ENCODE results near the gene DPP10. TPM values are rescaled to one million over a fixed set of nuclear protein-coding genes. Genes with fewer than 3 reads are reported as not detected.

Gene DPP10
- total and polyA plus RNA-seq, 9 donors, result 0.12 to 5.9 (median 0.64) TPM; not detected in 3

DNA sequence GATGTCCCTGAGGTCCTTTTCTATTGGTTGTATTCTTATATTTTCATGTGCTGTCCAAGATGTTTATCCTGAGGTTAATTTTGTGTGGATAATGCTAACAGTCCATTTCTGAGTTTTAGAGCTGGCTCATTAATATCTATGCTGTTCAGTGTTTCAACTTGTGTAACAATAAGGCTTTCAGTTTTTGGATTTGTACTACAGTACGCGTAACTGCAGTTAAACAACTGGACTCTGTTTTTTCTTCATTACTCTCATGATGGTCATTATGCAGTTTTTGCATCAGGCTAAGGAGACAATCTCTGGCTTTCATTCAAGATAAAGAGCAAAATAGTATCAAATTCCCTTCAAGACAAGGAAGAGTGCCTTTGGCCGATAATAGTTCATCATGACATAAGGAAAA is 1364.8 kb downstream of the DPP10 start:
- no peaks in the 10 kb centered on the region for H3K36me3 ChIP-seq
- no peak overlapping the region for H3K27ac ChIP-seq
- intact Hi-C loops (cut with DNase I), result no loop called here
- DNase-seq, result no peak
- WGBS, 3 donors, result 40 to 58% (median 54%) methylated on average over 3 of the region's 3 CpGs
- H3K4me1 ChIP-seq (ENCODE audit: insufficient read depth), result no peaks in the 10 kb centered on the region
- H3K27me3 ChIP-seq, result no peaks in the 10 kb centered on the region
- no peak for TF ChIP-seq EP300 (IDR thresholded peaks at IDR 0.05)
- no peak for TF ChIP-seq POLR2A (IDR thresholded peaks at IDR 0.05)
- TF ChIP-seq, protein P1, sequence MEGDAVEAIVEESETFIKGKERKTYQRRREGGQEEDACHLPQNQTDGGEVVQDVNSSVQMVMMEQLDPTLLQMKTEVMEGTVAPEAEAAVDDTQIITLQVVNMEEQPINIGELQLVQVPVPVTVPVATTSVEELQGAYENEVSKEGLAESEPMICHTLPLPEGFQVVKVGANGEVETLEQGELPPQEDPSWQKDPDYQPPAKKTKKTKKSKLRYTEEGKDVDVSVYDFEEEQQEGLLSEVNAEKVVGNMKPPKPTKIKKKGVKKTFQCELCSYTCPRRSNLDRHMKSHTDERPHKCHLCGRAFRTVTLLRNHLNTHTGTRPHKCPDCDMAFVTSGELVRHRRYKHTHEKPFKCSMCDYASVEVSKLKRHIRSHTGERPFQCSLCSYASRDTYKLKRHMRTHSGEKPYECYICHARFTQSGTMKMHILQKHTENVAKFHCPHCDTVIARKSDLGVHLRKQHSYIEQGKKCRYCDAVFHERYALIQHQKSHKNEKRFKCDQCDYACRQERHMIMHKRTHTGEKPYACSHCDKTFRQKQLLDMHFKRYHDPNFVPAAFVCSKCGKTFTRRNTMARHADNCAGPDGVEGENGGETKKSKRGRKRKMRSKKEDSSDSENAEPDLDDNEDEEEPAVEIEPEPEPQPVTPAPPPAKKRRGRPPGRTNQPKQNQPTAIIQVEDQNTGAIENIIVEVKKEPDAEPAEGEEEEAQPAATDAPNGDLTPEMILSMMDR (IDR thresholded peaks at IDR 0.05), result no peak
- no peak overlapping the region for H3K4me3 ChIP-seq
- no peaks in the 10 kb centered on the region for H3K9me3 ChIP-seq

DNA sequence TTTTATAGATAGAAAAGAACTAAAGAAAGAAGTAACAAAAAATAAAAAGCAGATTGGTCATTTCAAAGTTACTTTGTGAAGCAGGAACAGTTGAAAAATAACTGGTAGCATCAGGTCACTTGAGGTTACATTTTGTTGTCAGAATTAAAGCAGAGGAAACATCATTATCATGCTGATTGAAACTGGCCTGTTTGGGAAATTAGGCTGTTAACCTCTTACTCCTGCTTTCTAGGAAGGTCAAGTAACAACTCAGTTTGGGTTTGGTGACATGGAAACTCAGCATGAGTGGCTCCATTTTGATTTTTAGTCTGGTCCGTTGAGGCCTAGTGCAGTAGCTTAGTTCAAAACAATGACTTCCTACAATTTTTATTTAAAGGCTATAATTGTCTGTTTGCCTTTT is 1383.5 kb downstream of the DPP10 start:
- 84 to 93% (median 88%) methylated on average over 1 of the region's 1 CpG for WGBS, 3 donors
- Histone ChIP-seq H3K27me3 (no peaks in the 10 kb centered on the region), H3K36me3 (no peaks in the 10 kb centered on the region), H3K4me1 (ENCODE audit: insufficient read depth) (no peaks in the 10 kb centered on the region), H3K4me3 (no peak overlapping the region), H3K27ac (no peak overlapping the region), H3K9me3 (no peaks in the 10 kb centered on the region)
- TF ChIP-seq POLR2A (IDR thresholded peaks at IDR 0.05), result no peak
- TF ChIP-seq, protein P1 (IDR thresholded peaks at IDR 0.05), result no peak
- TF ChIP-seq EP300 (IDR thresholded peaks at IDR 0.05), result no peak
- no peak for DNase-seq
- intact Hi-C loops (cut with DNase I), result no loop called here

DNA sequence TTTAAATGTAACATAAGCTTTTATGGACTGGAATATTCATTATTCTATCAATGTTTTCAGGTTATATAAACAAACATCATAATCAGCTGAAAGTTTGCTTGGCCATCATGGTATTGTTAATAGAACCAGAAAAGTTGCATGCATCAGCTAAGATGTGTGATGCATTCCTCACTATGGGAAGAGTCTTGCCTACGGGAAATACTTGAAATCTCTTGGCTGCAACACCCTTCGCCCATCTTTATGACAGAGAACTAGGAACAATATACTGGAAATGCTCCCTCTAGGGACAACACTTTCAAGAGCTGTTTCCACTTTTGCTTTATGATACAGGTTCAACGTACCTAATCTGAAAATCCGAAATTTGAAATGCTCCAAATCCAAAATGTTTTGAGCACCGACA is 1390.8 kb downstream of the DPP10 start:
- TF ChIP-seq, protein P1 (IDR thresholded peaks at IDR 0.05), result no peak
- TF ChIP-seq POLR2A (IDR thresholded peaks at IDR 0.05) (no peak), EP300 (IDR thresholded peaks at IDR 0.05) (no peak)
- WGBS, 3 donors, result 79 to 81% (median 80%) methylated on average over 5 of the region's 5 CpGs
- no peaks in the 10 kb centered on the region for H3K9me3 ChIP-seq
- H3K27ac ChIP-seq, result no peak overlapping the region
- no peaks in the 10 kb centered on the region for H3K36me3 ChIP-seq
- no peak for DNase-seq
- no peak overlapping the region for H3K4me3 ChIP-seq
- no peaks in the 10 kb centered on the region for H3K4me1 ChIP-seq (ENCODE audit: insufficient read depth)
- no peaks in the 10 kb centered on the region for H3K27me3 ChIP-seq
- intact Hi-C loops (cut with DNase I), result no loop called here

DNA sequence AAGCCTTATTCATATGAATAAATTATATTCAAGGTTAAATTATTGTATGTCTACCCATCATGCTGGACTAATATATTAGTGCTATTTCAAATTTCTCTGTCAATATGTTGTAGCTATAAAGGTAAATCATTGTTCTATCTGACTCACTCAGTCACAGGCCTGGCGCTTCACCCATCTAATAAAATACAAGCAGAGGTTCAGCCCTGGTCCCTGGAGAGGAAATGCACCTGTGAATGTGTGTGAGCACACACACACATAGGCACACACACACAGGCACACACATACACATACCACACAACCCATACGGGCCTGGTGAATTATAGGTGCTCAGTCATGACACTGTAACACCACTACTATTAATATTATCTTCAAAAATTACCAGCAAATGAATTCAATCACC is 1396.1 kb downstream of the DPP10 start:
- DNase-seq, result no peak
- Histone ChIP-seq H3K27ac (no peak overlapping the region), H3K36me3 (no peaks in the 10 kb centered on the region), H3K27me3 (no peaks in the 10 kb centered on the region), H3K4me3 (no peak overlapping the region), H3K9me3 (no peaks in the 10 kb centered on the region), H3K4me1 (ENCODE audit: insufficient read depth) (no peaks in the 10 kb centered on the region)
- TF ChIP-seq, protein P1 (IDR thresholded peaks at IDR 0.05), result no peak
- WGBS, 3 donors, result 71 to 81% (median 74%) methylated on average over 2 of the region's 2 CpGs
- intact Hi-C loops (cut with DNase I), result no loop called here

DNA sequence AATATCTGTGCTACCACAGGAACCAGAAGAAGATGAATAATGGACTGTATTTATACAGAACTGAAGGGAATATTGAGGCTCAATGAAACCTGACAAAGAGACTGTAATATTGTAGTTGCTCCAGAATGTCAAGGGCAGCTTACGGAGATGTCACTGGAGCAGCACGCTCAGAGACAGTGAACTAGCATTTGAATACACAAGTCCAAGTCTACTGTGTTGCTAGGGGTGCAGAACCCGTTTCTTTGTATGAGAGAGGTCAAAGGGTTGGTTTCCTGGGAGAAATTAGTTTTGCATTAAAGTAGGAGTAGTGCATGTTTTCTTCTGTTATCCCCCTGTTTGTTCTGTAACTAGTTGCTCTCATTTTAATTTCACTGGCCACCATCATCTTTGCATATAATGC is 1399.9 kb downstream of the DPP10 start:
- TF ChIP-seq, protein P1 (IDR thresholded peaks at IDR 0.05), result no peak
- TF ChIP-seq EP300 (IDR thresholded peaks at IDR 0.05) (no peak), POLR2A (IDR thresholded peaks at IDR 0.05) (no peak)
- H3K4me3 ChIP-seq, result no peak overlapping the region
- no peak overlapping the region for H3K27ac ChIP-seq
- H3K36me3 ChIP-seq, result no peaks in the 10 kb centered on the region
- H3K27me3 ChIP-seq, result no peaks in the 10 kb centered on the region
- H3K4me1 ChIP-seq (ENCODE audit: insufficient read depth), result no peaks in the 10 kb centered on the region
- DNase-seq, result no peak
- WGBS, 3 donors, result 79 to 87% (median 80%) methylated on average over 3 of the region's 3 CpGs
- intact Hi-C loops (cut with DNase I), result no loop called here
- H3K9me3 ChIP-seq, result no peaks in the 10 kb centered on the region
